Neural progenitor cell (in vitro differentiated cells): Measurements from ENCODE around the gene TMEM98. TPM values are rescaled to one million over a fixed set of nuclear protein-coding genes. Genes with fewer than 3 reads are reported as not detected.
"Not testable (repeated sequence)": the region's sequence is repeated elsewhere in the genome, so short reads cannot be mapped to it uniquely, and the experiment has no call there.

Experiments used
- DNase-seq: peaks from one replicate; pipeline ENCODE4 v3.0.0-alpha.2; 2016; ENCODE audit warnings: low spot score
- H2AFZ ChIP-seq: fragments of 200-600 bp; sonication (generic); replicated peaks from 2 replicates; pipeline ENCODE4 v1.6.1; 2016; ENCODE audit warnings: antibody characterized with exemption
- H3F3A ChIP-seq: fragments of 200-600 bp; sonication (generic); 2 replicates; pipeline ENCODE4 v1.6.1; 2016; ENCODE audit warnings: antibody characterized with exemption, low read depth
- H3K27ac ChIP-seq: fragments of 200-600 bp; sonication (generic); 2 replicates; pipeline ENCODE4 v1.5.1; 2016; ENCODE audit warnings: mild to moderate bottlenecking
- H3K27me3 ChIP-seq: fragments of 200-600 bp; sonication (generic); 2 replicates; pipeline ENCODE4 v1.6.1; 2016; ENCODE audit warnings: mild to moderate bottlenecking, moderate library complexity
- H3K36me3 ChIP-seq: fragments of 200-600 bp; sonication (generic); 2 replicates; pipeline ENCODE4 v1.5.1; 2016
- H3K4me1 ChIP-seq: fragments of 200-600 bp; sonication (generic); 2 replicates; pipeline ENCODE4 v1.6.1; 2016; ENCODE audit warnings: mixed run types
- H3K4me2 ChIP-seq: fragments of 200-600 bp; sonication (generic); 2 replicates; pipeline ENCODE4 v1.6.1; 2016
- H3K4me3 ChIP-seq: fragments of 200-600 bp; sonication (generic); 2 replicates; pipeline ENCODE4 v1.5.1; 2016
- H3K79me2 ChIP-seq: fragments of 200-600 bp; sonication (generic); 2 replicates; pipeline ENCODE4 v1.6.1; 2016; ENCODE audit warnings: low read depth
- H3K9ac ChIP-seq: fragments of 200-600 bp; sonication (generic); 2 replicates; pipeline ENCODE4 v1.6.1; 2016
- H3K9me3 ChIP-seq: fragments of 200-600 bp; sonication (generic); 2 replicates; pipeline ENCODE4 v1.5.1; 2016; ENCODE audit warnings: low read depth
- H4K20me1 ChIP-seq: fragments of 200-600 bp; sonication (generic); 2 replicates; pipeline ENCODE4 v1.6.1; 2016; ENCODE audit warnings: low read depth
- H3K27ac Mint-ChIP-seq: 3 replicates; pipeline ENCODE4 v1.8.0; 2021; ENCODE audit warnings: mixed read lengths
- H3K27me3 Mint-ChIP-seq: 2 replicates; pipeline ENCODE4 v1.8.0; 2022; ENCODE audit warnings: low read depth, mild to moderate bottlenecking, inconsistent platforms, moderate library complexity, mixed read lengths; ENCODE audit not compliant: insufficient read depth
- H3K36me3 Mint-ChIP-seq: 3 replicates; pipeline ENCODE4 v1.8.0; 2021; ENCODE audit warnings: mixed read lengths
- H3K4me1 Mint-ChIP-seq: 3 replicates; pipeline ENCODE4 v1.8.0; 2021; ENCODE audit warnings: mixed read lengths
- H3K4me3 Mint-ChIP-seq: 3 replicates; pipeline ENCODE4 v1.8.0; 2021; ENCODE audit warnings: mild to moderate bottlenecking, moderate library complexity, mixed read lengths
- H3K9me3 Mint-ChIP-seq: 3 replicates; pipeline ENCODE4 v1.8.0; 2020; ENCODE audit warnings: mixed read lengths
- EZH2 ChIP-seq: fragments of 200-600 bp; sonication (generic); IDR thresholded peaks from 2 replicates; pipeline ENCODE4 v1.6.1; 2017; ENCODE audit warnings: antibody characterized with exemption, mild to moderate bottlenecking, moderate library complexity
- EZH2phosphoT487 ChIP-seq: fragments of 200-600 bp; sonication (generic); IDR thresholded peaks from 2 replicates; pipeline ENCODE4 v1.6.1; 2017; ENCODE audit warnings: antibody characterized with exemption
- total RNA-seq: library from RNA; depleted of rRNA; stranded (reverse); fragments of >200 nt; gene quantifications from 2 replicates; pipeline ENCODE4 v1.2.3, GENCODE V29; 2015; ENCODE audit warnings: low replicate concordance
- TF ChIP-seq, protein P1 (sequence below): fragments of 200-600 bp; sonication (generic); IDR thresholded peaks from 2 replicates; pipeline ENCODE4 v1.5.1; 2017; ENCODE audit warnings: antibody characterized with exemption, mild to moderate bottlenecking

The TMEM98 gene
- total RNA-seq, 1 donor from 2014 or later, result 117 TPM

DNA sequence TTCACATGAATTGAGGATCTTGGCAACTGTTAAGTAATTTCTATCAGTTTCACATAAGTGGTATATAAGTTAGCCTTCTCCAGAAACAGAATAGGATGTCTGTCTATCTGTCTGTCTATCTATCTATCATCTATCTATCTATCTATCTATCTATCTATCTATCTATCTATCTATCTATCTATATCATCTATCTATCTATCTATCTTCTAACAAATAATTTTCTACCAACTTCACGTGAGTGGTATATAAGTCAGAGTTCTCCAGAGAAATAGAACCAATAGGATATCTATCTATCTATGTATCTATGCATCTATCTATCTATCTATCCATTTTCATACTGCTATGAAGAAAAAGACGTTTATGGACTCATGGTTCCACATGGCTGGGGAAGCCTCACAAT is 52.3 kb downstream of the TMEM98 start:
- H2AFZ ChIP-seq, result no peak overlapping the region
- no peak overlapping the region for H3K4me2 ChIP-seq
- Mint-ChIP-seq H3K9me3 (peaks cover 16% of the 10 kb centered on the region), H3K4me1 (no peaks in the 10 kb centered on the region), H3K4me3 (no peak overlapping the region), H3K27me3 (peaks cover 12% of the 10 kb centered on the region), H3K36me3 (no peaks in the 10 kb centered on the region), H3K27ac (no peak overlapping the region)
- H4K20me1 ChIP-seq, result no peaks in the 10 kb centered on the region
- H3K27ac ChIP-seq, result no peak overlapping the region
- H3K9me3 ChIP-seq, result no peaks in the 10 kb centered on the region
- no peak for DNase-seq
- H3K9ac ChIP-seq, result no peak overlapping the region
- no peaks in the 10 kb centered on the region for H3K4me1 ChIP-seq
- H3K79me2 ChIP-seq, result no peaks in the 10 kb centered on the region
- TF ChIP-seq EZH2phosphoT487 (no peak), EZH2 (no peak)
- TF ChIP-seq, protein P1, sequence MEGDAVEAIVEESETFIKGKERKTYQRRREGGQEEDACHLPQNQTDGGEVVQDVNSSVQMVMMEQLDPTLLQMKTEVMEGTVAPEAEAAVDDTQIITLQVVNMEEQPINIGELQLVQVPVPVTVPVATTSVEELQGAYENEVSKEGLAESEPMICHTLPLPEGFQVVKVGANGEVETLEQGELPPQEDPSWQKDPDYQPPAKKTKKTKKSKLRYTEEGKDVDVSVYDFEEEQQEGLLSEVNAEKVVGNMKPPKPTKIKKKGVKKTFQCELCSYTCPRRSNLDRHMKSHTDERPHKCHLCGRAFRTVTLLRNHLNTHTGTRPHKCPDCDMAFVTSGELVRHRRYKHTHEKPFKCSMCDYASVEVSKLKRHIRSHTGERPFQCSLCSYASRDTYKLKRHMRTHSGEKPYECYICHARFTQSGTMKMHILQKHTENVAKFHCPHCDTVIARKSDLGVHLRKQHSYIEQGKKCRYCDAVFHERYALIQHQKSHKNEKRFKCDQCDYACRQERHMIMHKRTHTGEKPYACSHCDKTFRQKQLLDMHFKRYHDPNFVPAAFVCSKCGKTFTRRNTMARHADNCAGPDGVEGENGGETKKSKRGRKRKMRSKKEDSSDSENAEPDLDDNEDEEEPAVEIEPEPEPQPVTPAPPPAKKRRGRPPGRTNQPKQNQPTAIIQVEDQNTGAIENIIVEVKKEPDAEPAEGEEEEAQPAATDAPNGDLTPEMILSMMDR, result no peak
- H3K36me3 ChIP-seq, result no peaks in the 10 kb centered on the region
- no peaks in the 10 kb centered on the region for H3K27me3 ChIP-seq
- no peaks in the 10 kb centered on the region for H3F3A ChIP-seq
- H3K4me3 ChIP-seq, result no peak overlapping the region

DNA sequence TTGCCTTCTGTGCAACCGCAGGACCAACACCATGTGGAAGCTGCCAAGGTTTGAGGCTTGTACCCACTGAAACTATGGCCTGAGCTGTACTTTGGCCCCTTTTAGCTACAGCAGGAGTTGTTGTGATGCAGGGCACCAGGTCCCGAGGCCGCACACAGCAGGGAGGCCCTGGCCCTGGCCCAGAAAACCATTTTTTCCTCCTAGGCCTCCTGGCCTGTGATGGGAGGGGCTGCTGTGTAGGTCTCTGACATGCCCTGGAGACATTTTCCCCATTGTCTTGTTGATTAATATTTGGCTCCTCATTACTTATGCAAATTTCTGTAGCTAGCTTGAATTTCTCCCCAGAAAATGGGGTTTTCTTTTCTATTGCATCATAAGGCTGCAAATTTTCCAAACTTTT is 53.7 kb downstream of the TMEM98 start:
- not testable (repeated sequence) for H3F3A ChIP-seq, H3K79me2 ChIP-seq, H3K9me3 ChIP-seq, H3K27ac Mint-ChIP-seq, H3K36me3 Mint-ChIP-seq, H3K36me3 ChIP-seq, H3K4me1 ChIP-seq, H3K9ac ChIP-seq, H3K4me3 ChIP-seq, H3K27me3 ChIP-seq, H2AFZ ChIP-seq, DNase-seq, H3K27ac ChIP-seq, H4K20me1 ChIP-seq, H3K4me3 Mint-ChIP-seq, H3K4me2 ChIP-seq, H3K4me1 Mint-ChIP-seq
- H3K9me3 Mint-ChIP-seq, result peaks cover 16% of the 10 kb centered on the region
- peaks cover 10% of the 10 kb centered on the region for H3K27me3 Mint-ChIP-seq

DNA sequence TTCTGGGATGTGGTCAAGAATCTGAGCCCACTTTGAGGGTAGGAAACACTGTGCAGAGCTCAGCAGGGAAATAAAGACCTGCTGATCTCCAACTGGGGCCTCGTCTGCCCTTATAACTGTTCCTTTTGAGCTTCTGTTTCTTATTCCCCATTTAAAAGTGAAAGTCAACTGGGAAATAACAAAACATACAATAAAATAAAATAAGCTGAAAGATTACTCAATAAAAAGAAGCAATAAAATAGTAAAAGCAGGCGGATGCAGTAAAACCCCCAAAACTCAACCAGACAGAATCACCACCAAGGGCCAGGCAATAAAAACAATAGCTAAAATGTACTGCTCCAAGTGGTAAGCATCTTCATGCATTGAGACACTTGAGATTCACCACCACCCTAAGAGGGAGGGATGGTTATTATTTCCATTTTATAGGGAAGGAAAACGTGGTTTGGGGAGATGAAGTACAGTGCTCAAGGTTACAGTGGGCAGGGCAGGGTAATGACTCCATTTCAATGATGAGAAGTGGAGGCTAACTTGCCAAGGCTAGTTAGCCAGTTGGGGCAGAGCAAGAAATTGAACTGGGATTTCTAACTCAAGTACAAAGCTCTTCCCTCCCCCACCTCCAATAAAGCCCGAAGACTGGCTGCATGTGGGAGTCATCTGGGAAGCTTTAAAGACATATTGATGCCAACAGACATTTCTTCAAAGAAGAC is 57.2 kb downstream of the TMEM98 start:
- H3K27ac Mint-ChIP-seq, result no peak overlapping the region

DNA sequence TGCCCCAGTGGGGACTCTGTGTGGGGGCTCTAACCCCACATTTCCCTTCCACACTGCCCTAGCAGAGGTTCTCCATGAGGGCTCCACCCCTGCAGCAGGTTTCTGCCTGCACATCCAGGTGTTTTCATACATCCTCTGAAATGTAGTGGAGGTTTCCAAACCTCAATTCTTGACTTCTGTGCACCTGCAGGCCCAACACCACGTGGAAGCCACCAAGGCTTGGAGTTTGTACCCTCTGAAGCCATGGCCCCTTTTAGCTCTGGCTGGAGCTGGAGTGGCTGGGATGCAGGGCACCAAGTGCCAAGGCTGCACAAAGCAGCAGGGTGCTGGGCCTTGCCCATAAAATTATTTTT is 59.5 kb downstream of the TMEM98 start:
- not testable (repeated sequence) for H3K4me2 ChIP-seq, H3K36me3 Mint-ChIP-seq, H3K27ac Mint-ChIP-seq, H3K9ac ChIP-seq, DNase-seq, H2AFZ ChIP-seq, H3K36me3 ChIP-seq, H3F3A ChIP-seq, H3K9me3 ChIP-seq, H4K20me1 ChIP-seq, H3K4me1 ChIP-seq, H3K27me3 ChIP-seq, H3K4me1 Mint-ChIP-seq, H3K79me2 ChIP-seq, H3K4me3 ChIP-seq, H3K27ac ChIP-seq, H3K27me3 Mint-ChIP-seq, H3K4me3 Mint-ChIP-seq
- H3K9me3 Mint-ChIP-seq, result peaks cover 22% of the 10 kb centered on the region

More for the DNA sequence above, 57.2 kb downstream of the TMEM98 start:
- Histone ChIP-seq H4K20me1 (no peaks in the 10 kb centered on the region), H3K9ac (no peak overlapping the region), H3F3A (no peaks in the 10 kb centered on the region), H2AFZ (no peak overlapping the region), H3K27ac (no peak overlapping the region), H3K9me3 (no peaks in the 10 kb centered on the region), H3K27me3 (no peaks in the 10 kb centered on the region), H3K36me3 (no peaks in the 10 kb centered on the region), H3K79me2 (no peaks in the 10 kb centered on the region), H3K4me2 (no peak overlapping the region), H3K4me1 (no peaks in the 10 kb centered on the region), H3K4me3 (no peak overlapping the region)
- Mint-ChIP-seq H3K9me3 (peaks cover 32% of the 10 kb centered on the region), H3K27me3 (peaks cover 12% of the 10 kb centered on the region), H3K4me1 (no peaks in the 10 kb centered on the region), H3K36me3 (no peaks in the 10 kb centered on the region), H3K4me3 (no peak overlapping the region)
- DNase-seq, result no peak
- TF ChIP-seq, protein P1, result no peak
- TF ChIP-seq EZH2phosphoT487 (no peak), EZH2 (no peak)

DNA sequence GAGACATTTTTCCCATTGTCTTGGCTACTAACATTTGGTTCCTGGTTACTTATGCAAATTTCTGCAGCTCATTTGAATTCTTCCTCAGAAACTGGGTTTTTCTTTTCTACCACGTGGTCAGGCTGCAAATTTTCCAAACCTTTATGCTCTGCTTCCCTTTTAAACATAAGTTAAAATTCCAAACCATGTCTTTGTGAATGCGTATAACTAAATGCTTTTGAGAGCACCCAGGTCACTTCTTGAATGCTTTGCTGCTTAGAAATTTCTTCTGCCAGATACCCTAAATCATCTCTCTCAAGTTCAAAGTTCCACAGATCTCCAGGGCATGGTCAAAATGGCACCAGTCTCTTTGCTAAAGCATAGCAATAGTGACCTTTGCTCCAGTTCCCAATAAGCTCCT is 59.9 kb downstream of the TMEM98 start:
- H3K36me3 ChIP-seq, H3K4me1 Mint-ChIP-seq, H3K27me3 ChIP-seq, H3K27ac Mint-ChIP-seq, DNase-seq, H3K27ac ChIP-seq, H2AFZ ChIP-seq, H3K9ac ChIP-seq, H3K4me1 ChIP-seq, H3F3A ChIP-seq, H3K9me3 ChIP-seq, H3K4me2 ChIP-seq, H3K4me3 ChIP-seq, H3K4me3 Mint-ChIP-seq, H4K20me1 ChIP-seq, H3K79me2 ChIP-seq, H3K27me3 Mint-ChIP-seq, H3K36me3 Mint-ChIP-seq: not testable (repeated sequence)
- H3K9me3 Mint-ChIP-seq, result peaks cover 18% of the 10 kb centered on the region
